Measurements from ENCODE around the gene RBBP7.

DNA sequence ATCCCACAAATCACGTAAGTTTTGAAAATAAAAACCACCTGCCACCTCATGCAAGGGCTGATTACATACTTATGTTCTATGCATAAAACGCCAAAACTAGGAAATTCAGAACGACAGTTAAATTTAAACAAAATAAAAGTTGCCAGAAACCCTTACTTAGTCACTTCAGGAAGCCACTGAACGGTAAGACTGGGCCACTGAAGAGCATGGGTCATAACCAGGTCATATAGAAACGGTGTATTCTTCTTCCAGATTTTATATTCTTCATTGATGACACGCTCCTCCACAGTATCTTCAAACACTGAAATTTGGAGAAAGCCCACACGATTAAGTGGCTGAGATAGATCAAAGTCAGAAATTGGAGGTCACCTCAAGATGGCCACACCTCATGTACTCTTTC lies 1.2 kb downstream of the RBBP7 start:
- TF ChIP-seq, protein P1, sequence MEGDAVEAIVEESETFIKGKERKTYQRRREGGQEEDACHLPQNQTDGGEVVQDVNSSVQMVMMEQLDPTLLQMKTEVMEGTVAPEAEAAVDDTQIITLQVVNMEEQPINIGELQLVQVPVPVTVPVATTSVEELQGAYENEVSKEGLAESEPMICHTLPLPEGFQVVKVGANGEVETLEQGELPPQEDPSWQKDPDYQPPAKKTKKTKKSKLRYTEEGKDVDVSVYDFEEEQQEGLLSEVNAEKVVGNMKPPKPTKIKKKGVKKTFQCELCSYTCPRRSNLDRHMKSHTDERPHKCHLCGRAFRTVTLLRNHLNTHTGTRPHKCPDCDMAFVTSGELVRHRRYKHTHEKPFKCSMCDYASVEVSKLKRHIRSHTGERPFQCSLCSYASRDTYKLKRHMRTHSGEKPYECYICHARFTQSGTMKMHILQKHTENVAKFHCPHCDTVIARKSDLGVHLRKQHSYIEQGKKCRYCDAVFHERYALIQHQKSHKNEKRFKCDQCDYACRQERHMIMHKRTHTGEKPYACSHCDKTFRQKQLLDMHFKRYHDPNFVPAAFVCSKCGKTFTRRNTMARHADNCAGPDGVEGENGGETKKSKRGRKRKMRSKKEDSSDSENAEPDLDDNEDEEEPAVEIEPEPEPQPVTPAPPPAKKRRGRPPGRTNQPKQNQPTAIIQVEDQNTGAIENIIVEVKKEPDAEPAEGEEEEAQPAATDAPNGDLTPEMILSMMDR (IDR thresholded peaks at IDR 0.05; ENCODE audit: low read depth, low read length, poor library complexity, severe bottlenecking), result no peak
- no peak for TF ChIP-seq EZH2phosphoT487 (IDR thresholded peaks at IDR 0.05; ENCODE audit: borderline replicate concordance, low read length)

Measured in DOHH2 (cell line).